Airway epithelial cell (primary cell): ENCODE data around the gene BAIAP2L2. TPM values are rescaled to one million over a fixed set of nuclear protein-coding genes. Genes with fewer than 3 reads are reported as not detected.

Experiments
- total RNA-seq: library from RNA; depleted of rRNA; stranded (reverse); fragments of >200 nt; gene quantifications from 2 replicates; pipeline ENCODE4 v1.2.3, GENCODE V29; 2015

Gene BAIAP2L2, protein sequence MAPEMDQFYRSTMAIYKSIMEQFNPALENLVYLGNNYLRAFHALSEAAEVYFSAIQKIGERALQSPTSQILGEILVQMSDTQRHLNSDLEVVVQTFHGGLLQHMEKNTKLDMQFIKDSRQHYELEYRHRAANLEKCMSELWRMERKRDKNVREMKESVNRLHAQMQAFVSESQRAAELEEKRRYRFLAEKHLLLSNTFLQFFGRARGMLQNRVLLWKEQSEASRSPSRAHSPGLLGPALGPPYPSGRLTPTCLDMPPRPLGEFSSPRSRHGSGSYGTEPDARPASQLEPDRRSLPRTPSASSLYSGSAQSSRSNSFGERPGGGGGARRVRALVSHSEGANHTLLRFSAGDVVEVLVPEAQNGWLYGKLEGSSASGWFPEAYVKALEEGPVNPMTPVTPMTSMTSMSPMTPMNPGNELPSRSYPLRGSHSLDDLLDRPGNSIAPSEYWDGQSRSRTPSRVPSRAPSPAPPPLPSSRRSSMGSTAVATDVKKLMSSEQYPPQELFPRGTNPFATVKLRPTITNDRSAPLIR
- 0.35 and 0.51 TPM in 2 replicates for total RNA-seq

DNA sequence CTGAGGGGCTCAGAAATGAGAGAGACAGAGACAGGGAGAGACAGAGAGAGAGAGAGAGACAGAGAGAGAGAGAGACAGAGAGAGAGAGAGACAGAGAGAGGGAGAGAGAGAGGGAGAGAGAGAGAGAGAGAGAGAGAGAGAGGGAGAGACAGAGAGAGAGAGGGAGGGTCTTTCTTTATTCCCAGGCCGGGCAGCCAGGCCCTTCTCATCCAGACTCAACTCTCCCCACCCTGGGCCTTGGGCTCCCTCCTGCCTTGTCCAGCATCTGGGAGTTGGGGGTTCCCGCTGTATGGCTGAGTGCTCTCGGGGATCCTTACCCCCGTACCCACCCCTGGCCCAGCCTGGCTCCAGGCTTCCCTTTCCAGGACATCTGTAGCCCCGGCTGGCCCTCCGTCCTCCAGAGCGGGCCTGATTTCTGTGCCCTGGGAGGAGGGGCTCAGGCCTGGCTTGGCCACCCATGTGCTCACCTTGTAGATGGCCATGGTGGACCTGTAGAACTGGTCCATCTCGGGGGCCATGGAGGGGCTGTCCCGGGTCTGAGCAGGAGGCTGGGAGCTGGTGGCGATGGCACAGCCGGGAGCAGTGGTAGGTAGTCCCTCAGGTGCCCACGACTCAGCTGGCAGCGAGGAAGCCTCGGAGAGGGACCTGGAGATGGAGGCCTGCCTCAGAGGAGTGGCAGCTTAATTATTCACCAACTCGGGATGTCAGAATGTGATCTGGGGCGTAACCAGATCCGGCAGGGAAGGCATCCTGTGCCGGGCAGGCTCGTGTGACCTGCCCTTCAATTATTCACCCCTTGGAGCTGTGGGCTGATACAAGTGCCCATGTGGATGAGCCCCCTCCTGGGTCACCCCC is at the start of gene BAIAP2L2:
BAIAP2L2 (minus strand) TSS at position 677 of the 855 bp plus-strand sequence; CDS start at position 518, 159 bp downstream.

DNA sequence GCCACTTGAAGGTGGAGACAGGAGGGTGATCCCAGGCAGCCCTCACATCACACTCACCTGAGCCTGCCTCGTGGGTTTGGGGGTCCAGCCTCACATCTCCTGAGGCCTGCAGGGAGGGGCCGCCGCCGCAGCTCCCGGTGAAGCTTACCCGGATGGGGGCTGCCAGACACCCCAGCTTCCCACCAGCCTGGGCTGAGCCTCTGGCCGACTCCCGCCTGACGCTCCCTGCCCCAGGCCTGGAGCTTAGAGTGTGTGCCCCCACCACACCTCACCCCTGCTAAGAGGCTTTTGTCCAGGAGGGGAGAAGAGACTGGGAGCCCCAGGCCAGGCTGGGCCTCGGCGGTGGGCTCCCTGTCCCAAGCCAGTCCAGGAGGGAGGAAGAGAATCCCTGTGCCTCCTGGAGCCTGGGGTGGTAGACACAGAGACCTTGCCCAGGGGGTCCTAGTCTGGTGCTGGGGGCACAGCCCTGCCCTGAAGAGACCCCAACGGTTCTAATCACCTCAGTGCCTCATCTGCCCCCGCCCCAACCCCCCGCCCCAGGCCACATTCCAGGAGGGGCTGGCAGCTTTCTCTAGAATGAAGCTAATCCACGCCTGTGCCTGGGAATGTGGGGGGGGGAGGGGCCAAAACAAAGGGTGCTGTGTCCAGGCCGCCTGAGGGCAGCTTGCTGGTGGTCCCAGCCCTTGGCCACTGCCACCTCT is 26.4 kb downstream of the BAIAP2L2 start, which contains the start of gene SLC16A8:
SLC16A8 (minus strand) TSS at position 254 of the 701 bp plus-strand sequence. CDS start 1,311 bp downstream, outside the sequence.

DNA sequence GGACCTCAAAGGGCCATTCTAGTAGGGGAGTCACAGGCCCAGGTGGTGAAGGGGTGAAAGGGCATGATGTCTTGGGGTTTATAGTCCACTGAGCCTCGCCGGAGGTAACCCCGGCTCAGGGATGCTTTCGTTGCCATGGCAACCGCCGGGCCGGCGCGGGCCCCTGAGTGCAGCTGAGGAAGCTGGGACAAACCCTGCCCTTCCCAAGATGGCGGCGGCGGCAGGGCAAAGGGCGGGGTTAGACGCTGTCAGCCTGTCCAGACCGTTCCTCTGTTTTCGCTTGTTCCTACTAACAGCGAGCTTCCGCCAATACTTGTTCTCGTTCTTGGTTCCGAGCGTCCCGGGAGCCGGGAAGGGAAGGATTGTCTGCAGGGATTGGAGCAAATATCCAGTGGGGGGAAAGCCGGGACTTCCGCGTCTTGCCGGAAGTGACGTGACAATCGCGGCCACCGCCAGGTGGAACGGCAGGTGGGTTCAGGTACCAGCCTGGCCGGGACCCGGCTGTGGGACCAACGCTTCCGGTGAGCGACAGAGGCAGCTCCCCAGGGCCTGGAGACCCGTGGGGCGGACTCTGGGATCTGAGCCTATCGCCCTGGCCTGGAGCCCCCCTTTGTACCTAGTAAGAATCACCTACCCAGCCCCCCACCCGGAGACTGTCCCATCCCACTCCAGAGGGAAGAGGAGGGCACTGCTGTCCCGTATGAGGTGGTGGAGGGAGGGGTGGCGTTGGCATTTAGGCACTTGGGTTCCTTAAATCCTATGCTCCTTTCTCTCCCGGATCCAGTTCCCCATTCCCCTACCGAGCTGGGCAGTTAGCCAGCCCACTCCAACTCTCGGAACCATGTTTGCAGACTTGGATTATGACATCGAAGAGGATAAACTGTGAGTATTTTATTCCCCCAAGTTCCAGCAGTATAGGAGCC is 53.3 kb downstream of the BAIAP2L2 start, which contains the start of gene PICK1:
PICK1 (plus strand) TSS at position 436 of the 923 bp plus-strand sequence; CDS start at position 842, 406 bp downstream.

Other genes with a start within 250 kb of the BAIAP2L2 start
- 136 and 154 TPM in 2 replicates for gene MICALL1, start 204.4 kb downstream of the BAIAP2L2 start, total RNA-seq
- gene C22orf23, start 157.1 kb downstream of the BAIAP2L2 start, total RNA-seq = not detected in 2 replicates
- 138 and 177 TPM in 2 replicates for gene POLR2F, start 157.0 kb downstream of the BAIAP2L2 start, total RNA-seq
- gene SOX10, start 126.1 kb downstream of the BAIAP2L2 start, total RNA-seq = not detected in 2 replicates
- gene PICK1, start 53.3 kb downstream of the BAIAP2L2 start, total RNA-seq = 35.4 and 41.8 TPM in 2 replicates
- gene SLC16A8, start 26.5 kb downstream of the BAIAP2L2 start, total RNA-seq = not detected in 2 replicates
- gene PLA2G6, start 71.1 kb upstream of the BAIAP2L2 start, total RNA-seq = 6.3 and 8.8 TPM in 2 replicates
- gene MAFF, start 91.3 kb upstream of the BAIAP2L2 start, total RNA-seq = 16.9 and 19.5 TPM in 2 replicates
- gene TMEM184B, start 162.3 kb upstream of the BAIAP2L2 start, total RNA-seq = 40.6 and 52.2 TPM in 2 replicates
- gene CSNK1E, start 206.7 kb upstream of the BAIAP2L2 start, total RNA-seq = 116 and 155 TPM in 2 replicates